Islet precursor cell (in vitro differentiated cells): ENCODE measurements around the gene BAZ1A.
A peak's percentile ranks its signal among the peaks of the same experiment; 100 is the strongest.

Experiments used
- DNase-seq: peaks from one replicate; pipeline ENCODE4 v3.0.0-alpha.2; 2018

The BAZ1A gene

DNA sequence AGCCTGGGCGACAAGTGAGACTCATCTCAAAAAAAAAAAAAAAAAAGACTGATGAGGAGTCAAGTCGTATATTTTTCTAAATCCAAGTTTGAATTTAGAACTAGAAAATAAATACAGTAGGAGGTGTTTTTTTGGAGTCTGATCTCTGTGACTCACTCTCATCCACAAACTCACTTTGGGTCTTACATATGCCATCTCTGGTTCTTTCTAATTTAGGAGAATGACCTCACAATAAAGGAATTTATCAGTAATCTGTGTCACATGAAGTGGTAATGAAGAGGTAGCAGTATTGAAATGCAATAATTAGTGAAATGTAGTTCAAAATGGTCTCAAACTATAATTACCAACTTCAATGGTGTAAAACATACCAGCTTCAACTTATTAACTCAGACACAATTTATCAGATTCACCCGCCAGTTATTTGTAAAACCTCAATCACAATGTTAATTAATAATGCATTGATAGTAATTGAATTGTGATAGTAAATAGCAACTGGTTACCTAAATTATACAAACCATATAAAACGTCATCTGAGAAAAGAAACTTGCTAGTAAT, 156.3 kb downstream of the BAZ1A start:
- no peak for DNase-seq

- DNase-seq, result no peak
These were observed 159.9 kb downstream of the BAZ1A start for GRCh38 chr14:34715127-34715863.

DNA sequence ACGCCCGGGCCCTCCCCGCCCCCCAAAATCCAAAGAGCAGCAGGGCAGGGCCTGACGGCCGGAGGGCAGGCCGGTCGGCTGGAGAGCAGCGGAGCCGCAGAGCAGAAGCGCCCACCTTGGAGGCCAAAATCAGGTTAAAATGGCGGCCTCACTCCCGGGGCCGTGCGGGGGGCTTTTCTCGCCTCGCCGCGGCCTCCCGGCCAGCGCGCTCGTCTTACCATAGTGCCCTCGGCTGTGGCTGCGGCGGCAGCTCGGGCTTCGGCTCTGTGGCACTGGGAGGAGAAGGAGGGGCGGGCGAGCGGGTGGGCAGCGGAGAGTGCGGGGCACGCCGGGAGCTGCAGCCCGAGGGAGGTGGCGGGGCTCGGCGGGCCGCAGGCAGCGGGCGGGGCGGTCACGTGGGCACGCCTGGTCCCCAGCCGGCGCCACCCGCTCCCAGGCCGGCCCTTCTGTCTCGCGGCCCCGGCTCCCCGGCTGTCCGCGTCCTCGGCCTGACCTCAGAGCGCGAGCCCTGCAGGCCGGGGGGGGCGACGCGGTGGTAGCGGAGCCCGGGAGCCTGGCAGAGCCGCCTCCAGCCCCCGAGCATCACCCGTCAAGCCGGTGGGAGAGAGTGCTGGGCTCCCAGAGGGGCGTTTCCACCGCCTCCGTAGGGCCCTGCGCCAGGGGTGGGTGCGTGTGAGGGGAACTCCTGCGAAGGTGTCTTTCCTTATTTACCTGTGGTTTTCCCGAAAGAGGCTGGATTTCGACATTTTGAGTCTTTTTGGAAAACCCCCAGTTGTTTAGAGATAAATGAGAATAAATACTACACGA, 160.6 kb downstream of the BAZ1A start, which contains the start of gene CFL2:
Gene CFL2, minus strand, starts transcription at position 274 of the 807 bp plus-strand sequence. Its CDS starts 53 bp downstream, at position 221.
- peak; percentile 93 for DNase-seq

- DNase-seq, result no peak
These were observed 161.4 kb downstream of the BAZ1A start for GRCh38 chr14:34713681-34714319.

GRCh38 chr14:34713122-34713680, 162.0 kb downstream of the BAZ1A start:
- no peak for DNase-seq

- no peak for DNase-seq
These were observed 163.1 kb downstream of the BAZ1A start for GRCh38 chr14:34711796-34712712.

DNA sequence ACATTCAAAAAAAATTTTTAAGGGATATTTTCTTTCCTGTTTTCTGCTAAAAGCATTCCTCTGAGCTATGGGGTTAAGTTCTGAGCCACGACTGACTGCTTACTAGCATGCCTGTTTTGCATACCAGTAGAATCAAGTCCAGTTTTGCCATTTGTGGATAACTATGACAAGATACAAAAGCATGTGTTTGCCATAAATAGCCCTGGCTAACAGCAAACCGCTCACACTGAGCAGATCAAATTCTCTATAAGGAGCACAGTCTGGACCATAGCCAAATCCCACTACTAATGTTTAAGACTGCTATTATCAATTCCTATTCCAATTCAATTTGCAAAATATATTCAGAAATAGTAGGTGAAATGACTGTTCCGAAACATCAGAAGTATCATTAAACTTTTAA, 164.0 kb downstream of the BAZ1A start:
- DNase-seq, result no peak

DNA sequence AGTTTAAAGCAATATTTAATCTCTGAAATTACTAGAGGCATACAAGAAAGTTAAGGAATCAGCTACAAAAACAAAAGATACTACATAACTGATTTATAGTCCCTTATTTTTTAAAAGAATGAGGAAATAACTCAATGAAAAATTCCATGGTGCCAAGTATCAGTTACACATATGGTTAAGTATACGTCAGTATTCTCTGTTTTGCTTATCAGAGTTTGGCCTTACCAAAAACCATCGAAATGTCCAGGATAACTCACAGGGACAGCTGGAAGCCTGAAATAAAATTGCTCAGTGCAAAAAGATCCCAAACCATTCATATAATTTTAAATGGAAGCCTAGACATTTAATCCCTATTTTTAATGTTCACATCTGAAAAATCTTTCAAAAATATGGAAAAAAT, 164.4 kb downstream of the BAZ1A start:
- no peak for DNase-seq

GRCh38 chr14:34710006-34710405, 165.2 kb downstream of the BAZ1A start:
- no peak for DNase-seq

DNA sequence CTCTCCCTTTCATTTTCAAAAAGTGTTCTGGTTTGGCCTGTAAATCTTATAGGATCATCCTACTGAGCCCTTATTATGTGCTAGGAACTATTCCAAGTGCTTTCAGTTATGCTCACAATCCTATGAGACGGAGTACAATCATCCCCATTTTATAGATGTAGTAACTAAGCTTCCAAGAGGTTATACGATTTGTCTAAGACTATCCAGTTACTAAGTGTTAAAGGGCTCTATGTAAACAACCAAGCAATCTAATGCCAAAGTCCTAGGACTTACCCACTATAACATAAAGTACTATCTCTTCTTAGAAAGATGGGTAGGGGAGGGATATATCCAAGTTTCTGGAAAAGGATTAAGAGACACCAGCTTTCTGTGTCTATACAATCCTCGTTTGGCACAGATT, 167.4 kb downstream of the BAZ1A start:
- no peak for DNase-seq
